Activated CD8-positive, alpha-beta T cell treated with anti-CD3 and anti-CD28 coated beads for 36 hours (primary cell): ENCODE measurements around the gene DDX23. TPM values are rescaled to one million over a fixed set of nuclear protein-coding genes. Genes with fewer than 3 reads are reported as not detected.

Source experiments
- ATAC-seq: fragments of 200-7000 bp; cut with Tn5 transposase; one replicate; pipeline ENCODE4 v1.10.0; 2021; ENCODE audit warnings: mild to moderate bottlenecking, moderate library complexity
- CTCF ChIA-PET: fragments of 350-600 bp; sonication (Branson Sonifier 250); formaldehyde crosslinking; loops from one replicate; lab custom pipeline; 2021; ENCODE audit warnings: antibody characterized with exemption; lab: Charles Lee
- POLR2A ChIA-PET: fragments of 350-600 bp; sonication (Branson Sonifier 250); formaldehyde crosslinking; loops from one replicate; lab custom pipeline; 2021; ENCODE audit warnings: antibody characterized with exemption; lab: Charles Lee
- DNase-seq: peaks from one replicate; pipeline ENCODE4 v3.0.0-alpha.2; 2020
- H3K27ac Mint-ChIP-seq: one replicate; pipeline ENCODE4 v1.8.0; 2021; ENCODE audit warnings: mild to moderate bottlenecking, mixed read lengths
- H3K27me3 Mint-ChIP-seq: one replicate; pipeline ENCODE4 v1.8.0; 2021; ENCODE audit warnings: mixed read lengths
- H3K36me3 Mint-ChIP-seq: one replicate; pipeline ENCODE4 v1.8.0; 2021; ENCODE audit warnings: low read depth, mixed read lengths
- H3K4me1 Mint-ChIP-seq: one replicate; pipeline ENCODE4 v1.8.0; 2021; ENCODE audit warnings: low read depth, mixed read lengths
- H3K4me3 Mint-ChIP-seq: one replicate; pipeline ENCODE4 v1.8.0; 2021; ENCODE audit warnings: mild to moderate bottlenecking, moderate library complexity, mixed read lengths
- H3K9me3 Mint-ChIP-seq: one replicate; pipeline ENCODE4 v1.8.0; 2021; ENCODE audit warnings: mixed read lengths
- intact Hi-C: fragments of 100-400 bp; cut with micrococcal nuclease; formaldehyde crosslinking; loops from one replicate; pipeline ENCODE4 v1.10.0; 2022
- total RNA-seq, 2 experiments: library from RNA; stranded (reverse); gene quantifications; one replicate each; pipeline ENCODE4 v1.2.3, GENCODE V29; 2021
- TF ChIP-seq, protein P1 (sequence below): fragments of 200-600 bp; IDR thresholded peaks from one replicate; pipeline ENCODE4 v1.8.0; 2022; ENCODE audit warnings: antibody characterized with exemption, mild to moderate bottlenecking

The DDX23 gene
- total RNA-seq, 2 experiments from 2014 or later = 84.5 to 95.6 TPM

GRCh38 chr12:48814262-48815125 lies 37.5 kb downstream of the DDX23 start:
- no peaks in the 10 kb centered on the region for H3K9me3 Mint-ChIP-seq
- peaks cover 34% of the 10 kb centered on the region for H3K4me1 Mint-ChIP-seq
- peak overlapping the region; percentile 67 for H3K27ac Mint-ChIP-seq
- POLR2A ChIA-PET = interaction anchor here (0.6 to 2.8 kb wide), 10 partner anchors 10 to 132 kb away, joined by 3 to 13 read pairs (median 3); partner anchors contain the start of genes DDX23 and KANSL2
- H3K4me3 Mint-ChIP-seq = peak overlapping the region; percentile 95
- peak; percentile 86 for DNase-seq
- CTCF ChIA-PET = interaction anchor here (0.6 to 6.3 kb wide), 43 partner anchors 9 to 665 kb away, joined by 3 to 62 read pairs (median 4); partner anchors contain the start of genes ARF3, DDX23, FKBP11 and RND1
- peaks cover 19% of the 10 kb centered on the region for H3K27me3 Mint-ChIP-seq
- H3K36me3 Mint-ChIP-seq = no peaks in the 10 kb centered on the region
- TF ChIP-seq, protein P1, sequence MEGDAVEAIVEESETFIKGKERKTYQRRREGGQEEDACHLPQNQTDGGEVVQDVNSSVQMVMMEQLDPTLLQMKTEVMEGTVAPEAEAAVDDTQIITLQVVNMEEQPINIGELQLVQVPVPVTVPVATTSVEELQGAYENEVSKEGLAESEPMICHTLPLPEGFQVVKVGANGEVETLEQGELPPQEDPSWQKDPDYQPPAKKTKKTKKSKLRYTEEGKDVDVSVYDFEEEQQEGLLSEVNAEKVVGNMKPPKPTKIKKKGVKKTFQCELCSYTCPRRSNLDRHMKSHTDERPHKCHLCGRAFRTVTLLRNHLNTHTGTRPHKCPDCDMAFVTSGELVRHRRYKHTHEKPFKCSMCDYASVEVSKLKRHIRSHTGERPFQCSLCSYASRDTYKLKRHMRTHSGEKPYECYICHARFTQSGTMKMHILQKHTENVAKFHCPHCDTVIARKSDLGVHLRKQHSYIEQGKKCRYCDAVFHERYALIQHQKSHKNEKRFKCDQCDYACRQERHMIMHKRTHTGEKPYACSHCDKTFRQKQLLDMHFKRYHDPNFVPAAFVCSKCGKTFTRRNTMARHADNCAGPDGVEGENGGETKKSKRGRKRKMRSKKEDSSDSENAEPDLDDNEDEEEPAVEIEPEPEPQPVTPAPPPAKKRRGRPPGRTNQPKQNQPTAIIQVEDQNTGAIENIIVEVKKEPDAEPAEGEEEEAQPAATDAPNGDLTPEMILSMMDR = peak; percentile 100
- intact Hi-C loops = no loop called here
- ATAC-seq = peak; percentile 83

GRCh38 chr12:48813465-48814261 lies 38.3 kb downstream of the DDX23 start:
- Mint-ChIP-seq H3K4me1 (peaks cover 29% of the 10 kb centered on the region), H3K36me3 (no peaks in the 10 kb centered on the region), H3K4me3 (peak overlapping the region; percentile 95), H3K27ac (peak overlapping the region; percentile 49), H3K9me3 (no peaks in the 10 kb centered on the region), H3K27me3 (peaks cover 19% of the 10 kb centered on the region)
- DNase-seq = no peak
- CTCF ChIA-PET = interaction anchor here (1.0 to 6.3 kb wide), 16 partner anchors 10 to 664 kb away, joined by 3 to 62 read pairs (median 6); partner anchors contain the start of gene RND1
- no peak for ATAC-seq
- POLR2A ChIA-PET = interaction anchor here (1.2 kb wide), 1 partner anchor 98 kb away, joined by 3 read pairs; no protein-coding TSS in a partner anchor
- TF ChIP-seq, protein P1 = no peak
- intact Hi-C loops = no loop called here

DNA sequence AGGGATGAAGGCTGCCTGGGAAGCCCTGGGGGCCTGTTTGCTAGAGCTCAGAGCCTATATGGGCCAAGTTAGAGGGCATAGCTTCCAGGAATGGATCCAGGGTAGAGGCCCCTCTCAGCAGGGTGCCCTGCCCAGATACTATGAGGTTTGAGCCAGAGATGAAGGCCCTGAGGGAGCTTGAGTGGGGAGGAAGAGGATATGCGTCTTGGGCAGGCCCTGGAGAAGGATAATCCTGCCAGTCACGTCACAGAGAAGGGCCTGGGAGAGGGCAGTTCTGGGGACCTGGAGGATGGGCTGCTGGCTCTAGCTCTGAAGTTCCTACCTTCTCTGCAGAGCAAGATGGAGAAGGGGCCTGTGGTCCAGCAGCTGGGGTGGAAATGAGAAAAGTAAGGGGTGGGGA lies 39.6 kb downstream of the DDX23 start:
- TF ChIP-seq, protein P1 = no peak
- Mint-ChIP-seq H3K27me3 (peaks cover 12% of the 10 kb centered on the region), H3K4me3 (no peak overlapping the region), H3K36me3 (no peaks in the 10 kb centered on the region), H3K4me1 (peaks cover 22% of the 10 kb centered on the region), H3K9me3 (no peaks in the 10 kb centered on the region), H3K27ac (no peak overlapping the region)
- no peak for ATAC-seq
- ChIA-PET CTCF (interaction anchor here (1.0 to 6.3 kb wide), 7 partner anchors 17 to 78 kb away, joined by 3 to 62 read pairs (median 7); no protein-coding TSS in a partner anchor), POLR2A (interaction anchor here (0.7 to 1.1 kb wide), 2 partner anchors 15 to 44 kb away, joined by 3 read pairs; no protein-coding TSS in a partner anchor)
- intact Hi-C loops = no loop called here
- no peak for DNase-seq

DNA sequence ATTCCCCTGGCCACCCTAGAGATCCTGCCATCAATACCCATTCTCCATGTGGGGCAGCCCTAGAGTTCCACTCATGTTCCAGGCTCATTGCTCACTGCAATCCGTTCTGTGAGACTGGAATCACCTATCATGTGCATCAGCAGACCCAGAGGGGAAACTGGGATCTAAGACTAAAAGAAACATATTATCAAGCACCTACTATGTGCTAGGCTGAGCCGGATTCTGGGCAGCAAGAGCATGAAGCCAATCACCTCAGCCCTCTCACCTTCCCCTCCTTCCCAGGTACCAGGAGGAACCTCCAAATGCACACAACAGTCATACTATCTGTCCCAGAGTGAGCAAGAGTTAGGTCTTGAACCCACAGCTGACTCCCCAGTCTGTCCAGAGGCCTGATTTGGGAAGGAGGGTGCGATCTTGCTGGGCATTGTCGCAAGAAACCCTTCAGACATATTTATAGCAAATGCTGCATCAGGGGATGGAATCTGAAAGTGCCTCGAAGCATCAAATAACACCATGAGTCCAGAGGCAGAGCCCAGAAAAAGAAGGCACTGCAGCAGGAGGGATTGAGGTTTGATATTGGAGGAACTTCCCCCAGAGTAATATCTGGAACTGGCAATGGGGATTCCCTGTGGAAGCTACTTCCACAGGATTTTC lies 40.4 kb downstream of the DDX23 start:
- ChIA-PET CTCF (interaction anchor here (0.7 to 6.3 kb wide), 10 partner anchors 16 to 167 kb away, joined by 3 to 62 read pairs (median 4); partner anchors contain the start of genes ADCY6 and WNT1), POLR2A (interaction anchor here (0.6 to 1.4 kb wide), 2 partner anchors 106 to 454 kb away, joined by 3 to 5 read pairs; no protein-coding TSS in a partner anchor)
- no peak for ATAC-seq
- H3K4me3 Mint-ChIP-seq = no peak overlapping the region
- peaks cover 15% of the 10 kb centered on the region for H3K4me1 Mint-ChIP-seq
- H3K36me3 Mint-ChIP-seq = no peaks in the 10 kb centered on the region
- intact Hi-C loops = no loop called here
- peaks cover 4% of the 10 kb centered on the region for H3K27me3 Mint-ChIP-seq
- H3K9me3 Mint-ChIP-seq = no peaks in the 10 kb centered on the region
- no peak for DNase-seq
- TF ChIP-seq, protein P1 = no peak
- H3K27ac Mint-ChIP-seq = no peak overlapping the region
